Hepatocyte (in vitro differentiated cells): ENCODE data around the gene UNC93B1. TPM values are rescaled to one million over a fixed set of nuclear protein-coding genes. Genes with fewer than 3 reads are reported as not detected.

Experiments
- DNase-seq: peaks from one replicate; pipeline ENCODE4 v3.0.0-alpha.2; 2016; ENCODE audit warnings: low spot score
- H2AFZ ChIP-seq: fragments of 200-600 bp; sonication (generic); 2 replicates; pipeline ENCODE4 v1.6.0; 2016; ENCODE audit warnings: antibody characterized with exemption, mild to moderate bottlenecking
- H3K27ac ChIP-seq: fragments of 200-600 bp; sonication (generic); 2 replicates; pipeline ENCODE4 v1.5.1; 2016; ENCODE audit warnings: mild to moderate bottlenecking
- H3K27me3 ChIP-seq: fragments of 200-600 bp; sonication (generic); 2 replicates; pipeline ENCODE4 v1.6.1; 2016
- H3K36me3 ChIP-seq: fragments of 200-600 bp; sonication (generic); replicated peaks from 2 replicates; pipeline ENCODE4 v1.5.1; 2016; ENCODE audit warnings: low read depth; ENCODE audit not compliant: insufficient read depth
- H3K4me1 ChIP-seq: fragments of 200-600 bp; sonication (generic); 2 replicates; pipeline ENCODE4 v1.5.1; 2016; ENCODE audit warnings: mild to moderate bottlenecking, moderate library complexity; ENCODE audit not compliant: insufficient read depth
- H3K4me2 ChIP-seq: fragments of 200-600 bp; sonication (generic); 2 replicates; pipeline ENCODE4 v1.6.0; 2016
- H3K4me3 ChIP-seq: fragments of 200-600 bp; sonication (generic); 2 replicates; pipeline ENCODE4 v1.5.1; 2016; ENCODE audit warnings: mild to moderate bottlenecking
- H3K79me2 ChIP-seq: fragments of 200-600 bp; sonication (generic); 2 replicates; pipeline ENCODE4 v1.6.0; 2017; ENCODE audit warnings: mild to moderate bottlenecking
- H3K9me2 ChIP-seq: fragments of 200-600 bp; sonication (generic); replicated peaks from 2 replicates; pipeline ENCODE4 v1.6.0; 2017; ENCODE audit warnings: mild to moderate bottlenecking; ENCODE audit not compliant: insufficient read depth
- H3K9me3 ChIP-seq: fragments of 200-600 bp; sonication (generic); 2 replicates; pipeline ENCODE4 v1.5.1; 2016; ENCODE audit warnings: low read depth, mild to moderate bottlenecking
- H4K20me1 ChIP-seq: fragments of 200-600 bp; sonication (generic); 2 replicates; pipeline ENCODE4 v1.6.0; 2016; ENCODE audit warnings: mild to moderate bottlenecking; ENCODE audit not compliant: insufficient read depth, poor library complexity, severe bottlenecking
- EZH2 ChIP-seq: fragments of 200-600 bp; sonication (generic); IDR thresholded peaks from 2 replicates; pipeline ENCODE4 v1.6.1; 2016; ENCODE audit warnings: antibody characterized with exemption, mild to moderate bottlenecking, borderline replicate concordance
- EZH2phosphoT487 ChIP-seq: fragments of 200-600 bp; sonication (generic); IDR thresholded peaks from one replicate; pipeline ENCODE4 v1.6.1; 2018; ENCODE audit warnings: antibody characterized with exemption, mild to moderate bottlenecking, low read depth, moderate library complexity; ENCODE audit not compliant: unreplicated experiment, severe bottlenecking
- WGBS: methylation state at CpG from one replicate; pipeline ENCODE4 v1.1.6; 2016; ENCODE audit warnings: low lambda C conversion rate; ENCODE audit errors: missing lambda C conversion rate; 5-methylcytosine and 5-hydroxymethylcytosine counted together
- polyA plus RNA-seq: library from polyadenylated mRNA; unstranded; fragments of >200 nt; fragmentation: Nextera tagmentation; extraction: Ambion mirVana; gene quantifications from 2 replicates; pipeline ENCODE4 v1.2.1, GENCODE V29; 2016
- total RNA-seq: library from RNA; depleted of rRNA; stranded (reverse); fragments of >200 nt; gene quantifications from 2 replicates; pipeline ENCODE4 v1.2.3, GENCODE V29; 2014
- TF ChIP-seq, protein P1 (sequence below): fragments of 200-600 bp; sonication (generic); IDR thresholded peaks from 2 replicates; pipeline ENCODE4 v1.5.1; 2016; ENCODE audit warnings: antibody characterized with exemption, mild to moderate bottlenecking; ENCODE audit not compliant: poor library complexity

Gene UNC93B1, protein sequence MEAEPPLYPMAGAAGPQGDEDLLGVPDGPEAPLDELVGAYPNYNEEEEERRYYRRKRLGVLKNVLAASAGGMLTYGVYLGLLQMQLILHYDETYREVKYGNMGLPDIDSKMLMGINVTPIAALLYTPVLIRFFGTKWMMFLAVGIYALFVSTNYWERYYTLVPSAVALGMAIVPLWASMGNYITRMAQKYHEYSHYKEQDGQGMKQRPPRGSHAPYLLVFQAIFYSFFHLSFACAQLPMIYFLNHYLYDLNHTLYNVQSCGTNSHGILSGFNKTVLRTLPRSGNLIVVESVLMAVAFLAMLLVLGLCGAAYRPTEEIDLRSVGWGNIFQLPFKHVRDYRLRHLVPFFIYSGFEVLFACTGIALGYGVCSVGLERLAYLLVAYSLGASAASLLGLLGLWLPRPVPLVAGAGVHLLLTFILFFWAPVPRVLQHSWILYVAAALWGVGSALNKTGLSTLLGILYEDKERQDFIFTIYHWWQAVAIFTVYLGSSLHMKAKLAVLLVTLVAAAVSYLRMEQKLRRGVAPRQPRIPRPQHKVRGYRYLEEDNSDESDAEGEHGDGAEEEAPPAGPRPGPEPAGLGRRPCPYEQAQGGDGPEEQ
- total RNA-seq (22.6 and 23.5 TPM in 2 replicates), polyA plus RNA-seq (38.0 and 42.9 TPM in 2 replicates)

- Histone ChIP-seq H3K4me2 (peak within 1 kb of the TSS; percentile 99), H3K36me3 (no peaks in the 10 kb centered on the region), H3K27ac (no peak within 1 kb of the TSS), H2AFZ (peak within 1 kb of the TSS; percentile 63), H3K4me1 (peaks cover under 1% of the 10 kb centered on the region), H3K9me2 (no peaks in the 10 kb centered on the region), H4K20me1 (no peaks in the 10 kb centered on the region), H3K4me3 (peak within 1 kb of the TSS; percentile 72), H3K79me2 (no peaks in the 10 kb centered on the region), H3K9me3 (no peaks in the 10 kb centered on the region), H3K27me3 (no peaks in the 10 kb centered on the region)
- no peak for TF ChIP-seq EZH2phosphoT487
- TF ChIP-seq, protein P1, sequence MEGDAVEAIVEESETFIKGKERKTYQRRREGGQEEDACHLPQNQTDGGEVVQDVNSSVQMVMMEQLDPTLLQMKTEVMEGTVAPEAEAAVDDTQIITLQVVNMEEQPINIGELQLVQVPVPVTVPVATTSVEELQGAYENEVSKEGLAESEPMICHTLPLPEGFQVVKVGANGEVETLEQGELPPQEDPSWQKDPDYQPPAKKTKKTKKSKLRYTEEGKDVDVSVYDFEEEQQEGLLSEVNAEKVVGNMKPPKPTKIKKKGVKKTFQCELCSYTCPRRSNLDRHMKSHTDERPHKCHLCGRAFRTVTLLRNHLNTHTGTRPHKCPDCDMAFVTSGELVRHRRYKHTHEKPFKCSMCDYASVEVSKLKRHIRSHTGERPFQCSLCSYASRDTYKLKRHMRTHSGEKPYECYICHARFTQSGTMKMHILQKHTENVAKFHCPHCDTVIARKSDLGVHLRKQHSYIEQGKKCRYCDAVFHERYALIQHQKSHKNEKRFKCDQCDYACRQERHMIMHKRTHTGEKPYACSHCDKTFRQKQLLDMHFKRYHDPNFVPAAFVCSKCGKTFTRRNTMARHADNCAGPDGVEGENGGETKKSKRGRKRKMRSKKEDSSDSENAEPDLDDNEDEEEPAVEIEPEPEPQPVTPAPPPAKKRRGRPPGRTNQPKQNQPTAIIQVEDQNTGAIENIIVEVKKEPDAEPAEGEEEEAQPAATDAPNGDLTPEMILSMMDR, result no peak
- 23% methylated on average over 18 of the region's 64 CpGs for WGBS
- DNase-seq, result peak; percentile 88
Observed at GRCh38 chr11:68003846-68004550, at the start of gene UNC93B1. Gene UNC93B1 (minus strand): TSS chr11:68004097. CDS start chr11:68004043, 54 bp downstream.

DNA sequence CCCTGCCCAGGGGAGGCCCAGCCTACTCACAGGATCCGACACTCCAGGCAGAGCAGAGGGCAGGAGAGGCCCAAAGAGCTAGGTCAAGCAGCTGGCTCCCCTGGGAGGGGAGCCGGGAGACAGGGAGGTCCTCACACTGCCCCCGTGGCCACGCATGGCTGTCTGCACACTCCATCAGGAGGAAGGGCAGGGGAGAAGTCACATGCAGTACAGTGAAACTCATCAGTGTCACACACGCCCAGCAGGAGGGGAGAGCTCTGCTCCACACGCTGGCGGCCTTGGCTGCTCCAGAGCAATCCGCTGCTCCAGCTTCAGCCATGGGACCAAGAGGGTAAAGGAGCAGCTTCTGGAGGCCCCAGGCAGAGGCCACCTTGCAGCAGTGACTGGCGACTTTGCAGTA is 49.2 kb upstream of the UNC93B1 start:
- Histone ChIP-seq H3K9me2 (no peaks in the 10 kb centered on the region), H2AFZ (no peak overlapping the region), H3K9me3 (no peaks in the 10 kb centered on the region), H3K27ac (no peak overlapping the region), H3K79me2 (no peaks in the 10 kb centered on the region), H3K27me3 (no peaks in the 10 kb centered on the region), H3K4me3 (no peak overlapping the region), H3K36me3 (no peaks in the 10 kb centered on the region), H3K4me1 (no peaks in the 10 kb centered on the region), H3K4me2 (no peak overlapping the region), H4K20me1 (no peaks in the 10 kb centered on the region)
- 93% methylated on average over 9 of the region's 9 CpGs for WGBS
- TF ChIP-seq, protein P1, result no peak
- TF ChIP-seq EZH2, result no peak
- TF ChIP-seq EZH2phosphoT487, result no peak
- no peak for DNase-seq

DNA sequence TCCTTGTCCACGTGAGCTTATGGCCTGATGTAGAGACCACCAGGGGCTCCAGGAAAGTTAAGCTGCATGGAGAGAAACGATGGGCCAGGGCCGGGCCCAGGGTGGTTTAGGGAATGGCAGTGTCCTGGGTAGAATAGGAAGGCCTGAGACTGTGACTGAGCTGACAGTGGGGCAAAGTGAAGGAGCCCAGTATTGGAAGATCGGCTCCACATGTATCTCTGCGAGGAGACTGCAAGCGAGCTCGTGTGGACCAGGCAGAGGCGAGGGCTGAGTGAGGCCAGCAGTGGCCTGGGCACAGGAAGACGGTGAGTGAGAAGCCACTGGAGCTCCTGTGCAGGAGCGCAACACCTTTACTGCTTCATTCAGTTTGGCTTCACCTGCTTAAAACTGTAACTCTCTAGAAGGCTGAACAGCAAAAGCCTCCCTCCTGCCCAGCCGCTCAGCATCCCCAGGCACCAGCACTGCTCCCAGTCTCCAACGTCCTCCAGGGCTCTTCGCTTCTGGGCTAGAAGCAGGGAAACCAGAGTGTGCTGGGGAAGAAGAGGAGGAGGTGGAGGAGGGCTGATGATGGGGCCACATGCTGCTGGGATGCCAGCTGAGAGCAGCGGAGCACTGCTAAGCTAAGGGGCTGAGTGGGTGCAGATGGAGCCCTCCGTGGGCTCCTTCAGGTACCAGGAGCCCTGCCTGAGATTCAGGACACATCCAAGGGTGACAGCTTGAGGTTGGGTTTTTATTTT is 48.4 kb upstream of the UNC93B1 start:
- Histone ChIP-seq H3K9me2 (no peaks in the 10 kb centered on the region), H4K20me1 (no peaks in the 10 kb centered on the region), H3K9me3 (no peaks in the 10 kb centered on the region), H3K27me3 (no peaks in the 10 kb centered on the region), H3K79me2 (no peaks in the 10 kb centered on the region), H3K4me1 (no peaks in the 10 kb centered on the region), H2AFZ (no peak overlapping the region), H3K36me3 (no peaks in the 10 kb centered on the region), H3K27ac (no peak overlapping the region), H3K4me3 (no peak overlapping the region), H3K4me2 (no peak overlapping the region)
- TF ChIP-seq, protein P1, result no peak
- TF ChIP-seq EZH2phosphoT487 (no peak), EZH2 (no peak)
- no peak for DNase-seq
- 87% methylated on average over 15 of the region's 15 CpGs for WGBS
